Measurements from ENCODE around the gene PTPRN2.

DNA sequence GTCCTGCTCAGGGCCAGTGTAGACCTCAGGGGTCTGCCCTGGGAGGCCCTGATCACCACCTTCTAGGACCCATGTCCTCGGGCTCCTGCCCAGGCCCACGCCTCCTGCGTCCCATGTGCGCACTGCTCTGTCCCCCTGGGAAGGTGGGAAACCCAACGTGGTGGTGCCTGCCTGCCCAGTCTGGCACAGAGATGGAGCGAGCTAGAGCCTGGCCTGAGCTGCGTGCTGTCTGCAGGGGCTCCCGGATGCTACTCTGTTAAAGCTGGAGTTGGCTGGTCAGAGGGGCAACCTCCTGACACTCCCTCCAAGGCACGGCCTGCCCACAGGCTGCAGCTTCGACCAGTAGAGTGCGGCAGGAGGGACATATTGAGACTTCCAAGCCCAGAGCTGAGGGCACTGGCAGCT lies 1079.1 kb downstream of the PTPRN2 start:
- TF ChIP-seq FOXM1 (IDR thresholded peaks at IDR 0.05; ENCODE audit: borderline replicate concordance): no peak
- TF ChIP-seq SP1 (IDR thresholded peaks at IDR 0.05): no peak
- no peak for TF ChIP-seq BHLHE40 (IDR thresholded peaks at IDR 0.05; ENCODE audit: borderline replicate concordance)
- TF ChIP-seq HDGF (IDR thresholded peaks at IDR 0.05; ENCODE audit: borderline replicate concordance): no peak
- no peak for TF ChIP-seq FOXA1 (IDR thresholded peaks at IDR 0.05)
- no peak for TF ChIP-seq CTBP1 (IDR thresholded peaks at IDR 0.05; ENCODE audit: borderline replicate concordance)
- TF ChIP-seq FOXK2 (IDR thresholded peaks at IDR 0.05): no peak
- no peak for TF ChIP-seq L3MBTL2 (conservative IDR thresholded peaks at IDR 0.05)
- TF ChIP-seq ZNF384 (IDR thresholded peaks at IDR 0.05): no peak
- TF ChIP-seq, protein P1, sequence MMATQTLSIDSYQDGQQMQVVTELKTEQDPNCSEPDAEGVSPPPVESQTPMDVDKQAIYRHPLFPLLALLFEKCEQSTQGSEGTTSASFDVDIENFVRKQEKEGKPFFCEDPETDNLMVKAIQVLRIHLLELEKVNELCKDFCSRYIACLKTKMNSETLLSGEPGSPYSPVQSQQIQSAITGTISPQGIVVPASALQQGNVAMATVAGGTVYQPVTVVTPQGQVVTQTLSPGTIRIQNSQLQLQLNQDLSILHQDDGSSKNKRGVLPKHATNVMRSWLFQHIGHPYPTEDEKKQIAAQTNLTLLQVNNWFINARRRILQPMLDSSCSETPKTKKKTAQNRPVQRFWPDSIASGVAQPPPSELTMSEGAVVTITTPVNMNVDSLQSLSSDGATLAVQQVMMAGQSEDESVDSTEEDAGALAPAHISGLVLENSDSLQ (IDR thresholded peaks at IDR 0.05): no peak
- TF ChIP-seq SUZ12 (IDR thresholded peaks at IDR 0.05): no peak
- TF ChIP-seq TARDBP (IDR thresholded peaks at IDR 0.05): no peak
- no peak for TF ChIP-seq NFRKB (IDR thresholded peaks at IDR 0.05)
